Smooth muscle cell (in vitro differentiated cells): ENCODE data around the gene CTNNA3. TPM values are rescaled to one million over a fixed set of nuclear protein-coding genes. Genes with fewer than 3 reads are reported as not detected.
A peak's percentile ranks its signal among the peaks of the same experiment; 100 is the strongest.

Experiments
- DNase-seq: peaks from one replicate; lab custom pipeline; 2025; ENCODE audit not compliant: unreplicated experiment; lab: John Stamatoyannopoulos, UW
- H2AFZ ChIP-seq: fragments of 200-600 bp; sonication (generic); 2 replicates; pipeline ENCODE4 v1.6.0; 2016; ENCODE audit warnings: antibody characterized with exemption, low read depth, mild to moderate bottlenecking
- H3F3A ChIP-seq: fragments of 200-600 bp; sonication (generic); 2 replicates; pipeline ENCODE4 v1.6.0; 2017; ENCODE audit warnings: antibody characterized with exemption, low read depth
- H3K27ac ChIP-seq: fragments of 200-600 bp; sonication (generic); 2 replicates; pipeline ENCODE4 v1.5.1; 2016; ENCODE audit warnings: low read depth, mild to moderate bottlenecking
- H3K27me3 ChIP-seq: fragments of 200-600 bp; sonication (generic); 2 replicates; pipeline ENCODE4 v1.6.1; 2016; ENCODE audit warnings: low read depth, mild to moderate bottlenecking
- H3K36me3 ChIP-seq: fragments of 200-600 bp; sonication (generic); 2 replicates; pipeline ENCODE4 v1.5.1; 2016; ENCODE audit warnings: low read depth
- H3K4me1 ChIP-seq: fragments of 200-600 bp; sonication (generic); 2 replicates; pipeline ENCODE4 v1.5.1; 2016; ENCODE audit warnings: low read depth
- H3K4me2 ChIP-seq: fragments of 200-600 bp; sonication (generic); 2 replicates; pipeline ENCODE4 v1.6.0; 2016; ENCODE audit warnings: mild to moderate bottlenecking
- H3K4me3 ChIP-seq: fragments of 200-600 bp; sonication (generic); 2 replicates; pipeline ENCODE4 v1.5.1; 2016; ENCODE audit warnings: mild to moderate bottlenecking
- H3K79me2 ChIP-seq: fragments of 200-600 bp; sonication (generic); 2 replicates; pipeline ENCODE4 v1.6.0; 2016; ENCODE audit warnings: low read depth, mild to moderate bottlenecking
- H3K9ac ChIP-seq: fragments of 200-600 bp; sonication (generic); 2 replicates; pipeline ENCODE4 v1.6.0; 2016; ENCODE audit warnings: low read depth
- H3K9me3 ChIP-seq: fragments of 200-600 bp; sonication (generic); replicated peaks from 2 replicates; pipeline ENCODE4 v1.5.1; 2016; ENCODE audit warnings: low read depth
- H4K20me1 ChIP-seq: fragments of 200-600 bp; sonication (generic); 2 replicates; pipeline ENCODE4 v1.6.0; 2016; ENCODE audit warnings: low read depth
- CTCF ChIP-seq: fragments of 200-600 bp; sonication (generic); IDR thresholded peaks from 2 replicates; pipeline ENCODE4 v1.5.1; 2017; ENCODE audit warnings: borderline replicate concordance, mild to moderate bottlenecking, antibody characterized with exemption; ENCODE audit not compliant: insufficient read depth, poor library complexity, severe bottlenecking
- WGBS: methylation state at CpG from one replicate; pipeline ENCODE4 v1.1.7; 2016; ENCODE audit warnings: low lambda C conversion rate; 5-methylcytosine and 5-hydroxymethylcytosine counted together
- polyA plus RNA-seq: library from polyadenylated mRNA; unstranded; fragments of >200 nt; fragmentation: Nextera tagmentation; extraction: Ambion mirVana; gene quantifications from 2 replicates; pipeline ENCODE4 v1.2.1, GENCODE V29; 2016
- total RNA-seq: library from RNA; depleted of rRNA; stranded (reverse); fragments of >200 nt; gene quantifications from 2 replicates; pipeline ENCODE4 v1.2.3, GENCODE V29; 2014

Gene CTNNA3
- total and polyA plus RNA-seq, 2 experiments from 2014 or later = 1.3 TPM; not detected in 1

- H3K27me3 ChIP-seq = no peaks in the 10 kb centered on the region
- peak overlapping the region; percentile 55 for H3K4me2 ChIP-seq
- no peak for TF ChIP-seq CTCF
- H3K4me1 ChIP-seq = peaks cover 5% of the 10 kb centered on the region
- no peaks in the 10 kb centered on the region for H3K36me3 ChIP-seq
- H3K9me3 ChIP-seq = no peaks in the 10 kb centered on the region
- peak overlapping the region; percentile 92 for H3K27ac ChIP-seq
- no peak overlapping the region for H2AFZ ChIP-seq
- H3K9ac ChIP-seq = no peak overlapping the region
- no peaks in the 10 kb centered on the region for H3F3A ChIP-seq
- no peak overlapping the region for H3K4me3 ChIP-seq
- H3K79me2 ChIP-seq = no peaks in the 10 kb centered on the region
- no peak for DNase-seq
- H4K20me1 ChIP-seq = no peaks in the 10 kb centered on the region
These were observed 83.8 kb downstream of the CTNNA3 start for GRCh38 chr10:67612176-67612575.

DNA sequence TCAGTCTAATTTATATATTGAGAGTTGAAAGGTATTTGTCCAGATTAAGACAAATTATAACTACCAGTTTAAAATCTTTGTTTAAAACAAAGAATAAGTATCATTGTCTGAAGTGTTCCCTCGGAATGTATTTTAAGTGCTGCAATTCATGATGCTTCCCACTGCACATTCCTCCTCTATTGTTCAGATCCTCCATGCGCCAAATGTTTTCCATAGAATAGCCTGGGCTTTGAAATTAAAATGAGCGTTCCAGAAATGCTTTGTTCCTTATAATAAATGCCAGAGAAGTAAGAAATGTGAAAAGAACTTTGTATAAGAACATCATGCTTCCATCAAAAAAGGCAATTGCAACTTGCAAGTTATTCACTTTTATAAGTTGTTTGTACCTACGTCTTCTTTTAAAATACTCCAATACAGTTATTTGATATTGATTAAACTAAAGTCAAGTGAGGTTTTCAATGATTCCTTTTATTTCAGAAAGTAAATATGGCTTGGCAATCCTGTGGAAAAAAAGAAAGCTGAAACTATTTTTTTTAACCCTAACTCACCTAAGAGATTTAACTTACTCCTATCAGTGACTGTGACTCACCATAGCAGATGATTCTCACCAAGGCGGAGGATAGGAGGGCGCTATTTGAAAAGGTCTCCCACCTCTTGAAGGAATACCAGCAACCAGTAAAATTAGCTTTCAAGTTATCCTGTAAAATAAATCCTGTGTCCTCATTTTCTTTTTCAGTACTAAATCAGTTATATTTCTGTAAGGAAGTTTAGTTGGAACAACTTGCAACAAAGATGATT, 85.8 kb downstream of the CTNNA3 start:
- H3K4me1 ChIP-seq = peaks cover 17% of the 10 kb centered on the region
- WGBS = 68% methylated on average over 6 of the region's 6 CpGs
- no peak overlapping the region for H3K4me3 ChIP-seq
- no peak for TF ChIP-seq CTCF
- DNase-seq = no peak
- no peaks in the 10 kb centered on the region for H3K36me3 ChIP-seq
- no peaks in the 10 kb centered on the region for H3K27me3 ChIP-seq
- no peaks in the 10 kb centered on the region for H3K9me3 ChIP-seq
- H3K27ac ChIP-seq = no peak overlapping the region
- H3K79me2 ChIP-seq = no peaks in the 10 kb centered on the region
- no peak overlapping the region for H3K9ac ChIP-seq
- no peak overlapping the region for H2AFZ ChIP-seq
- peak overlapping the region; percentile 2 for H3K4me2 ChIP-seq
- H4K20me1 ChIP-seq = no peaks in the 10 kb centered on the region
- peaks cover 5% of the 10 kb centered on the region for H3F3A ChIP-seq

DNA sequence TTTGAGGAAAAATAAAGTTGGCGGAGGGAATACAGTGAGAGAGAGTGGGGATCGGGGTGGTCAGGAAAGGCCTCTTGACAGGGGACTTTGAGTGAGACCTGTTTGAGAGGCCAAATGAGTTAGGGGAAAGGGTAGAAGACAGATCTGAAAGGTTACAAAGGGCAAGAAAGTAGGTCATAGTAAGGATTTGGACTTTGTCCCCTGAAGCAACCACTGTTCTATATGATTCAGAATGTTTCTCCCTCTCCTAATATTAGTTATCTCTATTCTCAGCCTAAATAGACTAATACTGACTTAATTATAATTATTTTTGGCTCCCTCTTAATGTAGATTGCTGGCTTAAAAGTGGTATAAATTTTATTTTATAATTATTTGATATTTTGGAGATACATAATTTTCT, 88.0 kb downstream of the CTNNA3 start:
- Histone ChIP-seq H3K27ac (no peak overlapping the region), H3K9me3 (no peaks in the 10 kb centered on the region), H3K4me2 (no peak overlapping the region), H3F3A (peaks cover 5% of the 10 kb centered on the region), H3K79me2 (no peaks in the 10 kb centered on the region), H3K36me3 (no peaks in the 10 kb centered on the region), H3K9ac (no peak overlapping the region), H3K4me1 (peaks cover 17% of the 10 kb centered on the region), H2AFZ (no peak overlapping the region), H3K27me3 (no peaks in the 10 kb centered on the region), H4K20me1 (no peaks in the 10 kb centered on the region), H3K4me3 (no peak overlapping the region)
- TF ChIP-seq CTCF = no peak
- DNase-seq = no peak
- 97% methylated on average over 2 of the region's 2 CpGs for WGBS

GRCh38 chr10:67607472-67607871, 88.5 kb downstream of the CTNNA3 start:
- Histone ChIP-seq H3K27ac (no peak overlapping the region), H3K9ac (no peak overlapping the region), H3K4me3 (no peak overlapping the region), H3K79me2 (no peaks in the 10 kb centered on the region), H3K27me3 (no peaks in the 10 kb centered on the region), H3K4me2 (peak overlapping the region; percentile 73), H4K20me1 (no peaks in the 10 kb centered on the region), H3K36me3 (no peaks in the 10 kb centered on the region), H2AFZ (no peak overlapping the region), H3K9me3 (no peaks in the 10 kb centered on the region), H3F3A (peaks cover 5% of the 10 kb centered on the region), H3K4me1 (peaks cover 20% of the 10 kb centered on the region)
- TF ChIP-seq CTCF = no peak
- 52% methylated on average over 1 of the region's 1 CpG for WGBS
- no peak for DNase-seq
